Measurements from ENCODE around the gene NANOS3.
A peak's percentile ranks its signal among the peaks of the same experiment; 100 is the strongest.

NANOS3 gene

DNA sequence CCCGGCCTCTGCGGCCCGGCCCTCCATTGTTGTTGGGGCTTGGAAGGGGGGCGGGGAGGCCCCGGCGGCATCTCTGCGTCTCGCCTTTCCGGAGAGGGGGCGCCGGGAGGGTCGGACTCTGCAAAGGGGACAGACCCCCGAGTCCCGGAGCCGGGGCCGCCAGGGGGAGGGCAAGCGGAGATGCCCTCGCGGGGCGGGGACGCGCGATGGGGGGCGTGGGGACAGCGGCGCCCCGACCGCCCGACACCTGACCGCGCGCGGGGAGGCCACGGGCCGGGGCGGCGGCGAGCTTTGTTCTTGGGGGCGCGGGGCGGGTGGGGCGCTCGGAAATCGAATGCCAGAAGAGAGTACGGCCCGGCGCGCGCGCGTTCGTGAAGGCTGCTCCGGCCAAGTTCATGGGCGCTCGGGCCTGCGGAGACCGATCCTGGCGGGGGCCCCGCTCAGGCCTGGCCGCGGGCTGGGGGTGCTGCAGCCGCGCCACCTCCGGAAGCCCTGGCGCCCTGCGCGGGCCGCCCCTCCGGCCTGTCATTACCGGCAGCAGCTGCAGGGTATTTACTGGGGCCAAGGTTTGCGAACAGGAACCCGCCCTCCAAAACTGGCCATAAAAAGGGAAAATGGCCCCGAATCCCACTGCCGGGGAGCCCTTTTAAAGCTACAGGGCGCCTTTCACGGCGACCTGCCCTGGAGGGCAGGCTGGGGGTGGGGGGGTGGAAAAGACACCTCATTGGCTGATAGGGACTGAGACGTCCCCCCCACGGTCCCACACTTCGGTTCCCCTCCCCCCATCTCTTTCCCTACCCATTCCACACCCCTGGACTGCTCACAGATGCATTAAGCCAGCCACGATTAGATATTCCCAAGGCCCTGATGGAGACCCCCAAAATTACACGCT, 11.1 kb upstream of the NANOS3 start:
- Mint-ChIP-seq H3K27me3 (peaks cover 32% of the 10 kb centered on the region), H3K36me3 (no peaks in the 10 kb centered on the region), H3K4me3 (peak overlapping the region; percentile 74), H3K4me1 (peaks cover 20% of the 10 kb centered on the region), H3K27ac (no peak overlapping the region), H3K9me3 (no peaks in the 10 kb centered on the region)
- DNase-seq (ENCODE audit: low spot score in 2 of 2), result no peak
- ATAC-seq (ENCODE audit: low read depth), result no peak

DNA sequence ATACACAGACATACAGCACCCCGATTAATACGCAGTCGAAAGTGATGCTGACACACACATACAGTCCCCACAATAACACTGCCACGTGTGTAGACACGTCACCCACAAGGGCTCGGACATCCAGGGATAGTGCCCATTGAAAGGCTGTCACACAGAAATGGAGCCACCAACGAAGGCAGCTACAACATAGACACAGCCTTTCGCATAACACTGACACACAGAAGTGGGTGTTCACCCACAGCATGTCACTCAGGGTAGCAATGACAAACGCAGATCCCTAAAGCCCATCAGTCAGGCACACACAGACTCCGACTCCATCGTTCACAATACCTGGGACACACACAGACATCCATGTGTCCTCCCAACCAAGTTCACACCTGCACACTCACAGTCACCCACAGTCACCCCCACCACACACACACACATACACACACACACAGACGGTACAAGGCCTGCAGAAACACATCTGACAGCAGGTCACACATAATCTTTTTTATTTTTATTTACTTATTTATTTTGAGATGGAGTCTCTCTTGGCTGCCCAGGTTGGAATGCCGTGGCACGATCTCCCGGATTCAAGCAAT, 10.4 kb upstream of the NANOS3 start:
- Mint-ChIP-seq H3K9me3 (no peaks in the 10 kb centered on the region), H3K4me3 (peak overlapping the region; percentile 74), H3K4me1 (peaks cover 21% of the 10 kb centered on the region), H3K27me3 (peaks cover 36% of the 10 kb centered on the region), H3K27ac (no peak overlapping the region), H3K36me3 (no peaks in the 10 kb centered on the region)
- no peak for DNase-seq (ENCODE audit: low spot score in 2 of 2)
- ATAC-seq (ENCODE audit: low read depth), result no peak

DNA sequence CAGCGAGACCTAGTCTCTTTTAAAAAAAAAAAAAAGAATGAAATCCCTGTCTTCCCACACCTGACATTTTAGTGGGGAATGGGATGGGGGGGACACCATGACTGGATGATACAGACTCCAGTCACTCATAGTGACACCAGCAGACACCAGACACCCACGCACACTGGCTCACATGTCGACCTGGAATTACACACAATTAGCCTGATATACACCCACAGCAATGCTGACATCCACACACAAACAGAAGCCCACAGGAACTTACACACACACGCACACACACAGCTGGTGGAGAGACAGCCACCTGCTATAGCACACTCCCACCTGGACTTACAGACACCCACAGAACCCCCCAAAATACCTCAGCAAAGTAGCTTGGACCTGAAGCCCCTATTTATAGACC, 8.3 kb upstream of the NANOS3 start:
- no peak overlapping the region for H3K4me3 Mint-ChIP-seq
- no peak for ATAC-seq (ENCODE audit: low read depth)
- H3K27me3 Mint-ChIP-seq, result peaks cover 41% of the 10 kb centered on the region
- no peaks in the 10 kb centered on the region for H3K9me3 Mint-ChIP-seq
- H3K27ac Mint-ChIP-seq, result no peak overlapping the region
- H3K4me1 Mint-ChIP-seq, result peaks cover 21% of the 10 kb centered on the region
- no peak for DNase-seq (ENCODE audit: low spot score in 2 of 2)
- no peaks in the 10 kb centered on the region for H3K36me3 Mint-ChIP-seq

DNA sequence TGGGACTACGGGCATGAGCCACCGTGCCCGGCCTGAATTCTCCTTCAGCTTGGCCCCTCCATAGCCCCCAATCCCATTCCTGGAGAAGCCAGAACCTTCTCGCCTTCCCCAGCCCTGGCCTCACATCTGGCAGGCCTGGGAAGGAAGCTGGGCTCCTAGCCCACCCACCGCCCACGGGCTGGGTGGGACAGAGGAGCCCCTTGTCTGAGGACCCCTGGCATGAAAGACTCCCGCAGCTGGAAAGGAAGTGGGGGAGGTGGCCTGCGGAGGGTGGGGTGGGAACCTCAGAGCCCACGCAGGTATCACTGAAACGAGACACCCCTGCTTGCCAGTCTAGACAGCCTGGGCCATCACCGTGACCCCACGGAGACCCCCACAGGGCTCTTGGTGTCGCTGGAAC, 7.7 kb upstream of the NANOS3 start:
- Mint-ChIP-seq H3K27me3 (peaks cover 38% of the 10 kb centered on the region), H3K36me3 (no peaks in the 10 kb centered on the region), H3K9me3 (no peaks in the 10 kb centered on the region), H3K27ac (no peak overlapping the region), H3K4me3 (no peak overlapping the region), H3K4me1 (peaks cover 19% of the 10 kb centered on the region)
- DNase-seq (ENCODE audit: low spot score in 2 of 2) (no peak), ATAC-seq (ENCODE audit: low read depth) (no peak)

DNA sequence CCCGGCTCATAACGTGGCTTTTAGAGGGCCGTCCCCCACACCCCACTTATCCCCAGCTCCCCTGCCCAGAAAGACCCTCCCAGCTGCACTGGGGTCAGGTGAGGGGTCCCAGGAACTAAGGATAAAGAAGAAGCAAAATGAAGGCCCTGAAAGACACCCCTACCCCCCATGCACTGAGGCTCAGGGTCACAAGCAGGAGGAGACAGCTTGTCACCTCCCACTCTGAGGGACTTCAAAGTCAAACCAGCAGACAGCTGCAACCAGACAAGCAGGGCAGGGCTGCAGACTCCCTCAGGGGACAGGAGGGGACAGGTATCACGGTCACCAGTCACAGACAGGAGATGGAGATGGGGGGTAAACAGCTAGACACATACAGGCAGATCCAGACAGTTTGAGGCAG, 6.1 kb upstream of the NANOS3 start:
- no peak overlapping the region for H3K27ac Mint-ChIP-seq
- H3K36me3 Mint-ChIP-seq, result no peaks in the 10 kb centered on the region
- peaks cover 35% of the 10 kb centered on the region for H3K27me3 Mint-ChIP-seq
- no peak for DNase-seq (ENCODE audit: low spot score in 2 of 2)
- H3K4me3 Mint-ChIP-seq, result no peak overlapping the region
- no peaks in the 10 kb centered on the region for H3K9me3 Mint-ChIP-seq
- H3K4me1 Mint-ChIP-seq, result peaks cover 15% of the 10 kb centered on the region
- ATAC-seq (ENCODE audit: low read depth), result no peak

DNA sequence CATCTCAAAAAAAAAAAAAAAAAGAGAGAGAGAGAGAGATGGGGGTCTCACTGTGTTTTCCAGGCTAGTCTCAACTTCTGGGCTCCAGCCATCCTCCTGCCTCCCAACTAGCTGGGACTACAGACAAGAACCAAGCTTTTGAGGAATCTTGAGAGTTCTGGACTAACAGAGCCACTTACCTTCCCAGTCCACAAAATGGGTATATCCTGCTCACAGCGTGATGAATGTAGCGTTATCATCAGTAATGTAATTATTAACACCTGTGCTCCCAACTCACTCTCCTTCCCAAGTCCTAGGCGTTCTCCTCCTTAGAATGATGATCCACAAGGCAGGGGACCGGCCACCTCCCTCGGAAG, 4.6 kb upstream of the NANOS3 start:
- H3K9me3 Mint-ChIP-seq, result no peaks in the 10 kb centered on the region
- peaks cover 28% of the 10 kb centered on the region for H3K27me3 Mint-ChIP-seq
- no peaks in the 10 kb centered on the region for H3K36me3 Mint-ChIP-seq
- no peak for ATAC-seq (ENCODE audit: low read depth)
- H3K27ac Mint-ChIP-seq, result no peak overlapping the region
- H3K4me3 Mint-ChIP-seq, result peak overlapping the region; percentile 74
- no peak for DNase-seq (ENCODE audit: low spot score in 2 of 2)
- peaks cover 8% of the 10 kb centered on the region for H3K4me1 Mint-ChIP-seq

DNA sequence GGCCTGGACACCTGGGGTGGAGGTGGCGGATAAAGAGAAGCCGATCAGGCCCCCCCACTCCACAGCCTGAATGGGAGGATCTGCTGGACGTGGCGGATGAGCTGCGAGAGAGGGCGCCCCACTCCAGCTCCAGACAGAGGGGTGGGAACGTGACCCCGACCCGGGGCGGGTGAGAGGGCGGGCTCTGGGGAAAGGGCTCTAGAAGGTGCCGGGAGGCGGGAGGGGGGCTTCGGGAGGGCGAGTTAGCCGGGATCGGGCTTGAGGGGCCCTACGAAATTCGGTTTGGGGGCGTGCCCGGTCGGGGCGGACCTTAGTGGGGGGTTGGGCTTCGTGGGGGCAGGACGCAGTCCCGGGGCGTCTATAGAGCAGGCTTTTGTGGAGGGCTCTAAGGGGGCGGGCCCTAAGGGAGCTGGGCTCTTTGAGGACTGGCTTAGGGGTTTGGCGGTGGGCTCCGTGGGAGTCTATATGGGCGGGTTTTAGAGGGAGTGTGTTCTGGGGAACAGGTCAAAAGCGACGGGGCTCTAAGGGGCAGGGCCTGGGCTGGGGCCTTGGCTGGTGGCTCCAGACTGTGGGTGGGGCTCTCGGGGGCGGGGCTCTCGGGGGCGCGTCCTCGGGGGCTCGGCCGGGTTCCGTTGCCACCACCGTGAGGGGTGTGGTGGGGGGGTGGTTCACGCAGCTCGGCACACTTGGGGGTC, 4.1 kb upstream of the NANOS3 start:
- Mint-ChIP-seq H3K9me3 (no peaks in the 10 kb centered on the region), H3K27me3 (peaks cover 23% of the 10 kb centered on the region), H3K27ac (no peak overlapping the region), H3K4me1 (peaks cover 8% of the 10 kb centered on the region), H3K36me3 (no peaks in the 10 kb centered on the region), H3K4me3 (peak overlapping the region; percentile 74)
- DNase-seq (ENCODE audit: low spot score in 2 of 2) (peak in 1 of 2 donors; percentile 53), ATAC-seq (ENCODE audit: low read depth) (peak; percentile 80)

DNA sequence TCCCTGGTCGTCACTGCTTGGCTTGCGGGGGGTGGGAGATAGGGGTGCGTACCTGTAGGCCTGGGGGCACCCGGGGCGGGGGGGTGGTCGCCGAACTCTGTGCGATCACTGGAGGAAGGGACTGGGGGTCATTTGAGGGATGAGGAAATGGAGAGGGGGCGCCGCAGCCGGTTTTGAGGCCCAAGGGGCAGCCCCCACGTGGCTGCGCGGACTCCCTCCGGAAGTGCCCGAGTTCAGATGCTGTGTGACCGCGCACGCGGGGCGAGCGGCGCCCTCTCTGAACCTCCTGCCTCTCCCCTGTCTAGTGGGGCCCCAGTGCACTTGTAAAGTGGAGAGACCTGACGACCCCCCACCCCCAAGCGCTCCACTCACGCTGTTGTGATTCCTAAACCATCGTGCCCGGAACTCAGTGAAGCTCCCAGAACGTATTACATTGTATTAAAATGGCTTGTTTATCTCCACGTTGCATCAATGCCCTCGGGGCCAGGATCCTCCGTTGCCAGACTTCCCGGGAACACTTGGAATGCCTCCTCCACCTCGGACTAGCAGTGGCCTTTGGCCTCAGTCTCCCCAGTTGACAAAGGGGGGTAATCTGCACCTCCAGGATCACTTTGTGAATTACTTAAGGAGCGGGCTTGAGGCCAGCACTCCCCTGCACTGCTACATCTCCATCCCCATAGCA, 3.0 kb upstream of the NANOS3 start:
- no peaks in the 10 kb centered on the region for H3K9me3 Mint-ChIP-seq
- H3K4me3 Mint-ChIP-seq, result no peak overlapping the region
- H3K27ac Mint-ChIP-seq, result no peak overlapping the region
- H3K4me1 Mint-ChIP-seq, result peaks cover 8% of the 10 kb centered on the region
- H3K36me3 Mint-ChIP-seq, result no peaks in the 10 kb centered on the region
- H3K27me3 Mint-ChIP-seq, result peaks cover 18% of the 10 kb centered on the region
- DNase-seq (ENCODE audit: low spot score in 2 of 2) (no peak), ATAC-seq (ENCODE audit: low read depth) (no peak)

DNA sequence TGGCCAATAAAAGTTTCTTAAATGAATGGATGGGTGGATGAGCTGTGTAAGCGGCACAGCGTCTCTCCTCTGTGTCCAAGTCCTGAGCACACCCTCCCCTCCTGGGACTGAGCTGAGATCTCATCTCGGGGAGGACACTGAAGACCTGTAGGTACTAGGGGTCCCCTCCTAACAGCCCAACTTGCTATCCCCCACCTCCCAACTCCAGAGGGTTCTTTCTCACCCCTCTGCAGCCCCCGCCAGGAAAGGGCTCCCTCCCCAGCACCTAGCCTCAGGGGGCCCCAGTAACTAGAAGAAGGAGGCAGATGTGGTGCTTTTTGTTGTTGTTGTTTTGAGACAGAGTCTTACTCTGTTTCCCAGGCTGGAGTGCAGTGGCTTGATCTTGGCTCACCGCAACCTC, 1.1 kb upstream of the NANOS3 start:
- Mint-ChIP-seq H3K4me3 (no peak overlapping the region), H3K36me3 (no peaks in the 10 kb centered on the region), H3K27me3 (peaks cover 13% of the 10 kb centered on the region), H3K9me3 (no peaks in the 10 kb centered on the region), H3K4me1 (peaks cover 9% of the 10 kb centered on the region), H3K27ac (no peak overlapping the region)
- no peak for DNase-seq (ENCODE audit: low spot score in 2 of 2)
- no peak for ATAC-seq (ENCODE audit: low read depth)

DNA sequence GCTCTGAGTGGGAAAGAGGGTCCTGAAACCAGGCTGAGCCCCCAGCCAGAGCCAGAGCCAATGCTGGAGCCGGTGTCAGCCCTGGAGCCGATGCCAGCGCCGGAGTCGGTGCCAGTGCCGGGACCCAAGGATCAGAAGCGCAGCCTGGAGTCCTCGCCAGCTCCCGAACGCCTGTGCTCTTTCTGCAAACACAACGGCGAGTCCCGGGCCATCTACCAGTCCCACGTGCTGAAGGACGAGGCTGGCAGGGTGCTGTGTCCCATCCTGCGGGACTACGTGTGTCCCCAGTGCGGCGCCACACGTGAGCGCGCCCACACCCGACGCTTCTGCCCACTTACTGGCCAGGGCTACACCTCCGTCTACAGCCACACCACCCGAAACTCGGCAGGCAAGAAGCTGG, 369 bp downstream of the NANOS3 start:
- no peaks in the 10 kb centered on the region for H3K36me3 Mint-ChIP-seq
- H3K4me1 Mint-ChIP-seq, result peaks cover 20% of the 10 kb centered on the region
- no peak overlapping the region for H3K27ac Mint-ChIP-seq
- DNase-seq (ENCODE audit: low spot score in 2 of 2), result no peak
- H3K4me3 Mint-ChIP-seq, result no peak overlapping the region
- H3K27me3 Mint-ChIP-seq, result peaks cover 9% of the 10 kb centered on the region
- ATAC-seq (ENCODE audit: low read depth), result no peak
- no peaks in the 10 kb centered on the region for H3K9me3 Mint-ChIP-seq

DNA sequence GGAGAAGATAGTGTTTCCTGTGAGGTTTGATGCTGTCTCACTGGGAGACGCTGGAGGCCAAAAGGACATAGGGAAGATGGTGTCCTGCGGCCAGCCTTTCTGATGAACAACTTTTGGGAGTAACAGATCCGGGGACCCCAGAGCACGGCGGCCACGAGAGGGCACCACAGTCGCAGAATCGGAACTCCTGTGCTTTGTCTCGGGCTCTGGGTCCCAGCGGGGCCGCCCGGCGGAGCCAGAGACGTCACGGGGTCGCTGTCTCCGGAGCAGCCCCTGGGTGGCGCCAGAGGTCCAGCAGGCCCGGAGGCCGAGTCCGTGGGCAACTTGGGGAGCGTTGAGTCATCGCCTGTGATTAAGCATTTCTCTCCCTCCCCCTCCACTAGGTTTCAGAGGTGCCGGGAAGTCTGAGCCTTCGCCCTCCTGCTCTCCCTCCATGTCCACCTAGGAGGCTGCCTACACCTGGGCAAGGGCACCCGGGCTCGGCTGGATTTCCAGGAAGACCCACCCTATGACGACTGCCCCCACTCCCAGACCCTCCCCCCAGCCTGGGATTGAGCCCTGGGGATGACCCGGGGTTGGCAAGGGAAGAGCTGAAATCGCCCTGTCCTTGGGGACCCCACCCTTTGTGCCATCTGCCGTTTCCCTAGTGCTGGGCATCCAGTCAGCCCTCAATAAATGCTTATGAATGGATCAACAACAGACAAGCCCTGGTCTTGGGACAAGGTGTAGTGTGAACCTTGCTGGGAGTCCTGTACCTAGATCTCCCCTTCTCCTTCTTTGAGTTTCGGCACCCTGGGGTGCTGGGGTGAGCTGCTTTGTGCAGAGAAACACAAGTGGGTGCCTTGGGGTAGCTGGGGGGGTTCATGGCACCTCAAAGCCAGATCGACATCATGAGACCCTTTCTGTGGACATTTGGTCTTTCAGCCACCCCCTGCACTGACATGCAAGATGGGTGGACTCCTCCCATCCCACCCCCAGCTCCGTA, 3.4 kb downstream of the NANOS3 start:
- H3K9me3 Mint-ChIP-seq, result no peaks in the 10 kb centered on the region

DNA sequence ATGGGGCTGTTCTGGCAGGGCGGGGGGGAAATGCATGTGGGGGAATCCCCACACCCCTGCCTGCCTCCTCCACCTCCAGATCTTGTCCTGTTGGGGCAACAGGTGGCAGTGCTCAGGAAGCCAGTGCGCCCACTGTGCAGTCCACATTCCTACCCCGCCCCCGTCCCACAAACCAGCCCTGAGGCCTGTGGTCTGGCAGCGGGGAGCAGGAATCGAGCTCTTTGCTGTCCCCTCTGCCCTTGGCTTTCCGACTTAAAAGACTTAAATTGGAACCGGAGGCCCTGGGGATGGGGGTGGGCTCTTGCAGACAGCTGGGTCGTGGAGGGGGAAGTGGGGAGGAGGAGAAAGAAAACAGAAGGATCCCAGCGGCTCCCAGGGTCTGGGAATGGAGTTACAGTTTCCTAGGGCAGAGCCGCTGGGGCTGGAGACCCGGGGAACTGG, 4.3 kb downstream of the NANOS3 start:
- DNase-seq (ENCODE audit: low spot score in 2 of 2) (no peak), ATAC-seq (ENCODE audit: low read depth) (no peak)
- no peaks in the 10 kb centered on the region for H3K27me3 Mint-ChIP-seq
- no peak overlapping the region for H3K4me3 Mint-ChIP-seq
- H3K9me3 Mint-ChIP-seq, result no peaks in the 10 kb centered on the region
- no peak overlapping the region for H3K27ac Mint-ChIP-seq
- H3K4me1 Mint-ChIP-seq, result peaks cover 18% of the 10 kb centered on the region
- H3K36me3 Mint-ChIP-seq, result no peaks in the 10 kb centered on the region

More for the DNA sequence above, 3.4 kb downstream of the NANOS3 start:
- Mint-ChIP-seq H3K27ac (no peak overlapping the region), H3K4me3 (peak overlapping the region; percentile 27), H3K4me1 (peaks cover 18% of the 10 kb centered on the region), H3K36me3 (no peaks in the 10 kb centered on the region), H3K27me3 (no peaks in the 10 kb centered on the region)
- ATAC-seq (ENCODE audit: low read depth) (peak; percentile 92), DNase-seq (ENCODE audit: low spot score in 2 of 2) (peak; percentile 98 to 99)
